Measurements from ENCODE around the gene TGM2. TPM values are rescaled to one million over a fixed set of nuclear protein-coding genes. Genes with fewer than 3 reads are reported as not detected.
A peak's percentile ranks its signal among the peaks of the same experiment; 100 is the strongest.

TGM2 gene
- total RNA-seq, 2 donors from 2014 or later: 0.37 to 0.76 TPM

DNA sequence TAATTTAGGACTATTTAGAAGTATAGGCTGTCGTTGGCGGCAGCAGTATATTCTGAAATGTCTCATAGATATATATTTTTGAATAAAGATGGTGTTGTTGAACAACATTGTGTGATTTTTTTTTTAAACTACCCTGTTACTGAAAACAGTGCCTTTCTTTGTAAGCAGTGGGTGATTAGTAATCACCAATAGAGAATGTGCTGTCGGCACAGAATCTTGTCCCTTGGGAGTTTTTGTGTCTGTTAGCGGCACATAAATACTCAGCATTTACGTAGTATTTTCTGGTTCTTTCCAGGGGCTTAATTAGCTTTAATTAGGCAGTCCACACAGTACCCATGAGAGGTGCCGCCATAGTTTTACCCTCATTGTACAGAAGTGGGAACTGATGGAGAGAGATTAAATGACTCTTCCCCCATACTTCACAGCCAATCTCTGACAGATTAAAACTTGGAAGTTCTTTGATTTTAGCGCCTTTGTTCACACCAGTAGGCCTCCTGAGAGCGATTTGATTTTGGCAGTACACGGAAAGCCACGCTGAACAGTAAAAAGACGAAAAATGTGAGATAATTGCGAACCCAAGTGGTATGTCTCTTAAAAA lies 72.7 kb downstream of the TGM2 start:
- Mint-ChIP-seq H3K36me3 (ENCODE audit: low read depth) (peaks cover 8% of the 10 kb centered on the region), H3K4me3 (no peak overlapping the region), H3K4me1 (peaks cover 21% of the 10 kb centered on the region), H3K27ac (peak overlapping the region; percentile 90), H3K27me3 (no peaks in the 10 kb centered on the region)
- DNase-seq (no peak), ATAC-seq (no peak)
- H3K9me3 ChIP-seq (ENCODE audit: control insufficient read depth, low read length, poor library complexity, severe bottlenecking): no peaks in the 10 kb centered on the region

DNA sequence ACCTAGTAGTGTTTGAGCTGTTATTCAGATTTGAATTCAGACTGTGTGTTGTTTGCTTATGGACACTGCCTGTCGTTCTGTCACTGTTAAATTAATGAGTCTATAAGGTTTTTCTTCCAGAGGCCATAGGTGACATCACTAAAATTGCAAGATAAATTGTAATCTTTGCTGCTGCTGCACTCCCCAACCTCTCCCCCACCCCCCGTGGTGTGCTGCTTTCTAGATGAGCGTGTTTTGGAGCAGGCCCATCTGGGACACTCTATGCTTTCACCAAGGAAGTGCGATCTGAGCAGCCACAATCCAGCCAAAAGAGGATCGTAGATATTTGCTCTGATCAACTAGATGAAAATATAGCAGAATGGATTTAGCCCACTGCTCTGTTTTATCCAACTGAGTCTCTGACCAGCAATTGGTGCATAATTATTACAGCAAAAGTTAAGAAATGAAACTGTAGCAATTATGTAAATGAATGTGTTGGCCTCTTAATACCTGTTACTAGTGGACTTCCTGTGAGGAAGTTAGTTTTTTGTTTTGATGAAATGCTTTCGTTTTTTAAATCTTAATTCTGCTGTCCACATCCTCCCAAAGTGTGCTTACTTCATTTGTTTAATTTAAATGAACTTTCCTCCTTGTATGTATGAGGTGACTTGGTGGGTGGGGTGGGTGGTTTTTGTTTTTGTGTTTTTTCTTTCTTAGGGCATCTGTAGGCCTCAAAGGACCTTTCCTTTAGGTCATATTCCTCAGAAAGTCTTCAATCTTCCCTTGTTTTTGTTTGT lies 73.4 kb downstream of the TGM2 start:
- H3K36me3 Mint-ChIP-seq (ENCODE audit: low read depth): peaks cover 8% of the 10 kb centered on the region
- H3K9me3 ChIP-seq (ENCODE audit: control insufficient read depth, low read length, poor library complexity, severe bottlenecking): no peaks in the 10 kb centered on the region
- DNase-seq (no peak), ATAC-seq (no peak)
- peak overlapping the region; percentile 47 for H3K4me3 Mint-ChIP-seq
- peaks cover 21% of the 10 kb centered on the region for H3K4me1 Mint-ChIP-seq
- peak overlapping the region; percentile 90 for H3K27ac Mint-ChIP-seq
- no peaks in the 10 kb centered on the region for H3K27me3 Mint-ChIP-seq

DNA sequence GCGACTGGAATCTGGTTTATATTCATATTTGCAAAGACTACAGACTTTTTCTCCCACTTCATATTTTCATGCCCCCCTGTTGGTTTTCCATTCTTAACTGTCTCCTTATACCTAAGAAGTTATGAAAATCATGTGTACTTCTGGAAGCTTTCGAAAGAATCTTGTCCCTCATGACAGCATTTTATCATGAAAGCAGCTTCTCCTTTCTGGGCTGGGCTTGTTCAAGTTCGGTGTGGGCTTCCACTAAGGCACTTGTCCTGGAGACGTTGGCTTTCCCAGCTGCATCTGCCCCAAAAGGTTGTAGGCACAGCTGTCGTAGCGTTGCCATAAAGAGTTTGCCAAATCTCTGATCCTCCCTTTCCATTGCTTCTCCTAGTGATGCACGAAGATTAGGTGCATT lies 75.0 kb downstream of the TGM2 start:
- peak overlapping the region; percentile 9 for H3K27ac Mint-ChIP-seq
- no peak overlapping the region for H3K4me3 Mint-ChIP-seq
- no peaks in the 10 kb centered on the region for H3K27me3 Mint-ChIP-seq
- H3K4me1 Mint-ChIP-seq: peaks cover 27% of the 10 kb centered on the region
- ATAC-seq (no peak), DNase-seq (no peak)
- peaks cover 16% of the 10 kb centered on the region for H3K36me3 Mint-ChIP-seq (ENCODE audit: low read depth)
- no peaks in the 10 kb centered on the region for H3K9me3 ChIP-seq (ENCODE audit: control insufficient read depth, low read length, poor library complexity, severe bottlenecking)

DNA sequence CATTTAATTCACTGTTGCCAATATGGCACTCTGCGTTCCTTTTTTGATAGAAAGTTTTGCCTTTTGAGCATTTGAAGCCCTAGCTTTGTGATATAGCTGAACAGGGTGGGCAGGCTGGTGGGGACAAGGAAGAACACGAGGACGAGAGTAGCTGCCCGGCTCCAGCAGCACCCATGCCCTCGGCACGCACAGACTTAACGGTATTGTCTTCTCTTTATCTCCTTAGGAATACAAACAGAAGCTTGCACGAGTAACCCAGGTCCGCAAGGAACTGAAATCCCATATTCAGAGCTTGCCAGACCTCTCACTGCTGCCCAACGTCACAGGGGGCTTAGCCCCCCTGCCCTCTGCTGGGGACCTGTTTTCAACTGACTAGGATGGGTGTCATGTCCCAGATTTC lies 75.6 kb downstream of the TGM2 start:
- no peak for DNase-seq
- no peak for ATAC-seq
- H3K4me3 Mint-ChIP-seq: no peak overlapping the region
- peaks cover 18% of the 10 kb centered on the region for H3K36me3 Mint-ChIP-seq (ENCODE audit: low read depth)
- peaks cover 28% of the 10 kb centered on the region for H3K4me1 Mint-ChIP-seq
- no peaks in the 10 kb centered on the region for H3K9me3 ChIP-seq (ENCODE audit: control insufficient read depth, low read length, poor library complexity, severe bottlenecking)
- no peaks in the 10 kb centered on the region for H3K27me3 Mint-ChIP-seq
- H3K27ac Mint-ChIP-seq: no peak overlapping the region

DNA sequence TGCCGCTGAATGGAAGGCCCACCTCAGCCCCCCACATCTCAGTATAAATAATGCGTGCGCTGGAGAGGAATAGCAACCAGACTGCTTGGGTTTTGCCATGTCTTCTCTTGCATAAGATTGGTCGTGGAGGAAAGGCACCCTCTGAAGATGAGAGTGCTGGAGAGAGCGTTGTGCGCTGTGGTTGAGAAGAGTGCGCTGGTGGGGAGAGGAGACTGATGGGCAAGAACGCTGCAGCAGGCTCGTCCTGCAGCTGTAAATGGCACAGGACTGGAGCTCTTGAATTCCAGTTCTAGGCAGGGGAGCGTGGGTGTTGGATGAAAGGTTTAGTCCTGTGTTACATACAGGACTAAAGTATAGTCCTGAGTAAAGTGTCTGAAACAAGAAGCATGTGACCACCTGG lies 80.0 kb downstream of the TGM2 start:
- H3K4me1 Mint-ChIP-seq: peaks cover 34% of the 10 kb centered on the region
- H3K36me3 Mint-ChIP-seq (ENCODE audit: low read depth): peaks cover 18% of the 10 kb centered on the region
- no peak overlapping the region for H3K4me3 Mint-ChIP-seq
- DNase-seq (no peak), ATAC-seq (no peak)
- no peaks in the 10 kb centered on the region for H3K9me3 ChIP-seq (ENCODE audit: control insufficient read depth, low read length, poor library complexity, severe bottlenecking)
- H3K27me3 Mint-ChIP-seq: no peaks in the 10 kb centered on the region
- peak overlapping the region; percentile 34 for H3K27ac Mint-ChIP-seq

DNA sequence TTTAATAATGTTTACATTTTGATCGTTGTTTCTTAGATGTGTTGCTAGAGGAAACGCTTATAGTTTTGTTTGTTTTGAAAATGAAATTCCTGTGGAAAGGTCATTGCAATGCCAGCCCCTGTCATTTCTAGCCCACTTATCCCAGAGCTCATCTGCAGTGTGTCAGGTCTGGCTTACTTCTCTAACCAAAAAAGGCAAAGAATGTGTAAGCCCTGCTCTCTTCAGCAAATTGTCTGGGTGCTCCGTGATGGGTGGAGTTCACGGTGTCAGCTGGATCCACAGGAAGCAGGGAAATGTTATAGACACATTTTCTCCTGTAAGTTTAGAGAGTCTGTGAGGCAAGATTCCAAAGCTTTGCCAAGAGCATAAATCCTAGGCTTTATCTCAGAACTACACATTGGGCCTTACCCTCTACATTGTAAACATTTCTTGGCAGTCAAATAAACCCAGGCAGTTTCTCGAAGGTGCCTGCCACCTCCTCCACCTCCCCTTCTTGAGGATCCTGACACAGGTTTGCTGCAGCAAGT lies 80.6 kb downstream of the TGM2 start:
- Mint-ChIP-seq H3K4me1 (peaks cover 35% of the 10 kb centered on the region), H3K4me3 (no peak overlapping the region), H3K36me3 (ENCODE audit: low read depth) (peaks cover 18% of the 10 kb centered on the region), H3K27me3 (no peaks in the 10 kb centered on the region), H3K27ac (peak overlapping the region; percentile 67)
- H3K9me3 ChIP-seq (ENCODE audit: control insufficient read depth, low read length, poor library complexity, severe bottlenecking): no peaks in the 10 kb centered on the region
- DNase-seq: no peak
- no peak for ATAC-seq

DNA sequence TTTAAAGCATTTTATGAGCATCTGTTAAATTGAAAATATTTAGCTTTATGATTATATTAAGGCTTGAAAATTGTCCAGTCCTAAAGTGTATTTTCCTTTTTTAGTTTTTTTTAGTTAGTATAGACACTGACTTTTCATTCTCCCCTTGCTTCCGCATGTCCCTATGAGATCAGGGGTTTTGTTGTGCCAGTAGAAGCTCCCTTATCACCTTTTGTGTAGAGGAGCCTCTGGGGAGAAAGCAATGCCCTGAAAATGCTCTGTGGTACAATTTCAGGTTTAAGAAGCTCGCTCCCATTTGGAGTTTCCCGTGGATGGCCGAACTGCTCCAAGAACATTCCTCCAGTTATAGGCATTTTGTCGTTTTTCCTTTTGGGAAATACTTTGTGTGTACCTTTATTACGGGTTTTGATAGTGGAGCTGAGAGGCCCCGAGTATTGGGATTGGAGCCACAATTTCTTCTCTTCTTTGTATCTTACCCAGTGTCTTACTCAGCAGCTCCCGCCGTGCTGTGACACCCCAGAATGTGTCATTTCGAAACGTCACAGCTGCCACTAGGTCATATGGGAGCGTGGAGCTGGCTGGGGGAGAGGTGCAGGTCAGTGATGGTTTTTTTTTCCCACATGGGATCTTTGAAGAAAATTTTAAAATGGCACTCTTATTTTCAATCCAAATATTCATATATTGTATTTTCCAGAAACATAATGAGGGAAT lies 81.6 kb downstream of the TGM2 start:
- DNase-seq (no peak), ATAC-seq (no peak)
- Mint-ChIP-seq H3K4me3 (no peak overlapping the region), H3K27me3 (no peaks in the 10 kb centered on the region), H3K27ac (peak overlapping the region; percentile 67), H3K4me1 (peaks cover 33% of the 10 kb centered on the region), H3K36me3 (ENCODE audit: low read depth) (peaks cover 17% of the 10 kb centered on the region)
- no peaks in the 10 kb centered on the region for H3K9me3 ChIP-seq (ENCODE audit: control insufficient read depth, low read length, poor library complexity, severe bottlenecking)

DNA sequence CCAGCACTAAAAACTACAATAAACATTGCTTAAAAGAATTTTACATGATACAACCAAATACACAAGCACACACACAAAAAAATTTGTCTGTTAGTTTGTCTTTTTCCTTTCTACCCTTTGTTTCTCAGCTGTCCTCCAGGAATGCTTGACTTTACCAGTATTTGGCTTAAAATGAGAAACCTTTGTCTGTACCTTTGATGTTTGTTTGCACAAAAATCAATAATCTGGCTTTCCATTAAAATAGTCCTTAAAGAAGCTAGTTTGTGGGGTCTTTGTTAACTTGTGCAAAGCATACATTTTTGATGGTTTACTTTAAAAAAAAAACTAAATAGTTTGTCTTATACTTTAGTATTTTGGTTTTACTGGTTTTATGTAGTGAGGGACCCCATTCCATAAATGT lies 82.2 kb downstream of the TGM2 start:
- no peak for DNase-seq
- Mint-ChIP-seq H3K36me3 (ENCODE audit: low read depth) (peaks cover 17% of the 10 kb centered on the region), H3K27me3 (no peaks in the 10 kb centered on the region), H3K27ac (no peak overlapping the region), H3K4me3 (no peak overlapping the region), H3K4me1 (peaks cover 31% of the 10 kb centered on the region)
- ATAC-seq: no peak
- H3K9me3 ChIP-seq (ENCODE audit: control insufficient read depth, low read length, poor library complexity, severe bottlenecking): no peaks in the 10 kb centered on the region

DNA sequence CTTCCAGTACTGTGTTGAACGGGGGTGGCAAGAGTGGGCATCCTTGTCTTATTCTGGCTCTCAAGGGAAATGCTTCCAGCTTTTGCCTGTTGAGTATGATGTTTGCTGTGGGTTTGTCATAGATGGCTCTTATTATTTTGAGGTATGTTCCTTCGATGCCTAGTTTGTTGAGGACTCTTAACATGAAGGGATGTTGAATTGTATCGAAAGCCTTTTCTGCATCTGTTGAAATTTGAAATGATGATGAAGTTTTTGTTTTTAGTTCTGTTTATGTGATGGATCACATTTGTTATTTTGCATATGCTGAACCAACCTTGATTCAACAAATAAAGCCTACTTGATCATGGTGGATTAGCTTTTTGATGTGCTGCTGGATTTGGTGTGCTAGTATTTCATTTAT lies 83.5 kb downstream of the TGM2 start:
- Mint-ChIP-seq H3K27ac (peak overlapping the region; percentile 17), H3K27me3 (no peaks in the 10 kb centered on the region), H3K36me3 (ENCODE audit: low read depth) (peaks cover 21% of the 10 kb centered on the region), H3K4me3 (no peak overlapping the region), H3K4me1 (peaks cover 38% of the 10 kb centered on the region)
- H3K9me3 ChIP-seq (ENCODE audit: control insufficient read depth, low read length, poor library complexity, severe bottlenecking): no peaks in the 10 kb centered on the region
- DNase-seq (no peak), ATAC-seq (no peak)

DNA sequence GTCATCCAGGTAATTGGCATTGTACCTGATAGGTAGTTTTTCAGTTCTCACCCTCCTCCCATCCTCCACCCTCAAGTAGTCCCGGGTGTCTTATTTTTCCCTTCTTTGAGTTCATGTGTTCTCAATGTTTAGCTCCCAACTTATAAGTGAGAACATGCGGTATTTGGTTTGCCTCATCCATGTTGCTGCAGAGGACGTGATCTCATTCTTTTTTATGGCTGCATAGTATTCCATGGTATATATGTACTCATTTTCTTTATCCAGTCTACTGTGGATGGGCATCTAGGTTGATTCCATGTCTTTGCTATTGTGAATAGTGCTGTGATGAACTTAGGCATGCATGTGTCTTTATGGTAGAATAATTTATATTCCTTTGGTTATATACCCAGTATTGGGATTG lies 85.7 kb downstream of the TGM2 start:
- Mint-ChIP-seq H3K4me3 (no peak overlapping the region), H3K27ac (no peak overlapping the region), H3K27me3 (no peaks in the 10 kb centered on the region), H3K4me1 (peaks cover 33% of the 10 kb centered on the region), H3K36me3 (ENCODE audit: low read depth) (peaks cover 10% of the 10 kb centered on the region)
- ATAC-seq: no peak
- no peak for DNase-seq
- no peaks in the 10 kb centered on the region for H3K9me3 ChIP-seq (ENCODE audit: control insufficient read depth, low read length, poor library complexity, severe bottlenecking)

DNA sequence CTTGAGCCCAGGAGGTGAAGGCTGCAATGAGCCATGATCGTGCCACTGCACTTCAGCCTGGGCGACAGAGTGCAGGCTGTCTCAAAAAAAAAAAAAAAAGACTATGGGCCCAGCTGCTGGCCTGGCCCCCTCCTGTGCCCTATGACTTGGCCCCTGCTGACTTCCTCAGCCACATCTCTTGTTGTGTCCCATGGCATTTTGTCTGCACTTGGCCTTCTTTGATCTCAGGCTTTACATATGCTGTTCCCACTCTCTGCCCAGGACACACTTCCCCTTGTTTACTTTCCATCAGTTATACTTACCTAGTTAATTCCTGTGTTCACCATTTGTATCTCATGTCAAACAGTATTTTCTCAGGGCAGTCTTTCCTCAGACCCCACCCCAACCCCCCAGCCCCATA lies 87.0 kb downstream of the TGM2 start:
- ATAC-seq (no peak), DNase-seq (no peak)
- peaks cover 39% of the 10 kb centered on the region for H3K4me1 Mint-ChIP-seq
- H3K4me3 Mint-ChIP-seq: no peak overlapping the region
- no peaks in the 10 kb centered on the region for H3K27me3 Mint-ChIP-seq
- no peaks in the 10 kb centered on the region for H3K9me3 ChIP-seq (ENCODE audit: control insufficient read depth, low read length, poor library complexity, severe bottlenecking)
- H3K27ac Mint-ChIP-seq: peak overlapping the region; percentile 53
- H3K36me3 Mint-ChIP-seq (ENCODE audit: low read depth): peaks cover 12% of the 10 kb centered on the region
